CD4-positive, alpha-beta T cell treated with Interleukin-15 for 4 hours (primary cell): ENCODE measurements around the gene BICRAL.
"Not testable (repeated sequence)": the region's sequence is repeated elsewhere in the genome, so short reads cannot be mapped to it uniquely, and the experiment has no call there.

Experiments
- DNase-seq: peaks from one replicate; pipeline ENCODE4 v3.0.0-alpha.2; 2020; ENCODE audit warnings: low spot score

The BICRAL gene

GRCh38 chr6:42781796-42782688 lies at the start of gene BICRAL:
Gene BICRAL (plus strand): TSS chr6:42782052. CDS start chr6:42822023, 39,971 bp downstream.
- peak; percentile 80 for DNase-seq

- not testable (repeated sequence) for DNase-seq
These were observed 47.9 kb upstream of the BICRAL start for GRCh38 chr6:42733867-42734481.

- DNase-seq, result no peak
These were observed 45.9 kb upstream of the BICRAL start for GRCh38 chr6:42735976-42736375.

GRCh38 chr6:42740725-42741124 lies 41.1 kb upstream of the BICRAL start:
- no peak for DNase-seq

GRCh38 chr6:42742116-42742894 lies 39.5 kb upstream of the BICRAL start:
- no peak for DNase-seq

- no peak for DNase-seq
These were observed 37.4 kb upstream of the BICRAL start for GRCh38 chr6:42744351-42744893.

GRCh38 chr6:42745083-42745639 lies 36.7 kb upstream of the BICRAL start:
- no peak for DNase-seq

- DNase-seq, result peak; percentile 97
These were observed 36.0 kb upstream of the BICRAL start, which contains the start of gene TBCC for GRCh38 chr6:42745640-42746462. Gene TBCC (minus strand): TSS chr6:42746103. CDS start chr6:42746073, 30 bp downstream.

- peak; percentile 90 for DNase-seq
These were observed 35.1 kb upstream of the BICRAL start for GRCh38 chr6:42746463-42747391.

GRCh38 chr6:42748203-42748898 lies 33.5 kb upstream of the BICRAL start:
- no peak for DNase-seq

GRCh38 chr6:42751055-42751454 lies 30.8 kb upstream of the BICRAL start:
- no peak for DNase-seq

- no peak for DNase-seq
These were observed 27.1 kb upstream of the BICRAL start for GRCh38 chr6:42754759-42755158.

- DNase-seq, result no peak
These were observed 25.1 kb upstream of the BICRAL start for GRCh38 chr6:42756722-42757121.

GRCh38 chr6:42758756-42759430 lies 23.0 kb upstream of the BICRAL start:
- DNase-seq, result no peak

GRCh38 chr6:42761287-42762067 lies 20.4 kb upstream of the BICRAL start:
- no peak for DNase-seq

- DNase-seq, result no peak
These were observed 19.4 kb upstream of the BICRAL start for GRCh38 chr6:42762426-42762859.

GRCh38 chr6:42762950-42763349 lies 18.9 kb upstream of the BICRAL start:
- no peak for DNase-seq
